H9 (cell line): ENCODE measurements around the gene ITSN2. TPM values are rescaled to one million over a fixed set of nuclear protein-coding genes. Genes with fewer than 3 reads are reported as not detected.

Experiments used
- DNase-seq: peaks from one replicate; pipeline ENCODE4 v3.0.0-alpha.2; 2017
- H2AFZ ChIP-seq: one replicate; pipeline ENCODE4 v1.6.1; 2013; ENCODE audit warnings: mild to moderate bottlenecking, low read length, control low read depth, moderate library complexity
- H2AK5ac ChIP-seq: 2 replicates; pipeline ENCODE4 v1.6.1; 2013; ENCODE audit warnings: low read length, control low read depth, mixed read lengths; ENCODE audit not compliant: insufficient read length
- H2BK120ac ChIP-seq: one replicate; pipeline ENCODE4 v1.6.1; 2013; ENCODE audit warnings: low read depth, mild to moderate bottlenecking, low read length, control low read depth, inconsistent platforms; ENCODE audit not compliant: poor library complexity, severe bottlenecking
- H2BK12ac ChIP-seq: 2 replicates; pipeline ENCODE4 v1.6.1; 2013; ENCODE audit warnings: low read length, control low read depth, mixed read lengths, low read depth; ENCODE audit not compliant: insufficient read length
- H2BK15ac ChIP-seq: 2 replicates; pipeline ENCODE4 v1.6.1; 2013; ENCODE audit warnings: low read depth, low read length, control low read depth
- H2BK20ac ChIP-seq: one replicate; pipeline ENCODE4 v1.6.1; 2013; ENCODE audit warnings: low read depth, mild to moderate bottlenecking, low read length, control low read depth, inconsistent platforms; ENCODE audit not compliant: poor library complexity, severe bottlenecking
- H2BK5ac ChIP-seq: 2 replicates; pipeline ENCODE4 v1.6.1; 2013; ENCODE audit warnings: low read length, control low read depth, mixed read lengths; ENCODE audit not compliant: insufficient read length
- H3K14ac ChIP-seq: 2 replicates; pipeline ENCODE4 v1.6.1; 2013; ENCODE audit warnings: low read length, control low read depth; ENCODE audit not compliant: insufficient read depth
- H3K18ac ChIP-seq: 2 replicates; pipeline ENCODE4 v1.6.1; 2013; ENCODE audit warnings: low read depth, mild to moderate bottlenecking, mixed read lengths, low read length, control low read depth; ENCODE audit not compliant: insufficient read length
- H3K23ac ChIP-seq: 2 replicates; pipeline ENCODE4 v1.6.1; 2013; ENCODE audit warnings: low read length, control low read depth, mixed read lengths, low read depth; ENCODE audit not compliant: insufficient read length
- H3K23me2 ChIP-seq: 2 replicates; pipeline ENCODE4 v1.6.1; 2013; ENCODE audit warnings: low read depth, mild to moderate bottlenecking, mixed read lengths, low read length, control low read depth; ENCODE audit not compliant: insufficient read length, poor library complexity, severe bottlenecking
- H3K27ac ChIP-seq: 2 replicates; pipeline ENCODE4 v1.5.1; 2013; ENCODE audit warnings: low read length, control low read depth, mixed read lengths, low read depth; ENCODE audit not compliant: insufficient read length
- H3K27me3 ChIP-seq: 2 replicates; pipeline ENCODE4 v1.6.1; 2013; ENCODE audit warnings: low read length, control low read depth, inconsistent platforms; ENCODE audit not compliant: insufficient read depth
- H3K4ac ChIP-seq: 2 replicates; pipeline ENCODE4 v1.6.1; 2013; ENCODE audit warnings: low read depth, mild to moderate bottlenecking, control low read depth, inconsistent platforms, low read length, moderate library complexity
- H3K4me1 ChIP-seq: 2 replicates; pipeline ENCODE4 v1.6.1; 2013; ENCODE audit warnings: low read length, control low read depth, inconsistent platforms; ENCODE audit not compliant: insufficient read depth
- H3K4me2 ChIP-seq: 2 replicates; pipeline ENCODE4 v1.6.1; 2013; ENCODE audit warnings: low read length, control low read depth, mixed read lengths; ENCODE audit not compliant: insufficient read length, insufficient read depth
- H3K56ac ChIP-seq: 2 replicates; pipeline ENCODE4 v1.6.1; 2013; ENCODE audit warnings: low read depth, mild to moderate bottlenecking, mixed read lengths, low read length, control low read depth; ENCODE audit not compliant: insufficient read length
- H3K79me1 ChIP-seq: 2 replicates; pipeline ENCODE4 v1.6.1; 2013; ENCODE audit warnings: low read depth, mild to moderate bottlenecking, moderate library complexity, low read length, control low read depth, inconsistent platforms; ENCODE audit not compliant: insufficient read depth, poor library complexity, severe bottlenecking
- H3K79me2 ChIP-seq: 2 replicates; pipeline ENCODE4 v1.6.1; 2013; ENCODE audit warnings: low read length, control low read depth, inconsistent platforms; ENCODE audit not compliant: insufficient read depth
- H3K9ac ChIP-seq: 2 replicates; pipeline ENCODE4 v1.6.1; 2013; ENCODE audit warnings: low read length, control low read depth, mixed read lengths; ENCODE audit not compliant: insufficient read length; ENCODE audit errors: extremely low read depth
- H3K9me3 ChIP-seq: one replicate; pipeline ENCODE4 v1.6.1; 2013; ENCODE audit warnings: low read depth, low read length, inconsistent platforms; ENCODE audit not compliant: control insufficient read depth
- H3T11ph ChIP-seq: one replicate; pipeline ENCODE4 v1.6.1; 2013; ENCODE audit warnings: mild to moderate bottlenecking, low read length, control low read depth, inconsistent platforms
- H4K20me1 ChIP-seq: one replicate; pipeline ENCODE4 v1.6.1; 2013; ENCODE audit not compliant: control insufficient read depth, insufficient read length, insufficient read depth
- H4K5ac ChIP-seq: 2 replicates; pipeline ENCODE4 v1.6.1; 2013; ENCODE audit warnings: low read depth, mild to moderate bottlenecking, mixed read lengths, low read length, control low read depth; ENCODE audit not compliant: insufficient read length
- H4K8ac ChIP-seq: replicated peaks from 2 replicates; pipeline ENCODE4 v1.6.1; 2013; ENCODE audit warnings: low read length, control low read depth, mixed read lengths, low read depth; ENCODE audit not compliant: insufficient read length
- H4K91ac ChIP-seq: 2 replicates; pipeline ENCODE4 v1.6.1; 2013; ENCODE audit warnings: low read depth, mild to moderate bottlenecking, moderate library complexity, mixed read lengths, low read length, control low read depth; ENCODE audit not compliant: insufficient read length
- H3K27ac Mint-ChIP-seq, 3 experiments: 2 replicates in 2 of 3; 3 replicates in 1 of 3; pipeline ENCODE4 v1.8.0; 2020 to 2021; ENCODE audit warnings: mixed read lengths in 3 of 3, mild to moderate bottlenecking in 1 of 3, moderate library complexity in 1 of 3
- H3K27me3 Mint-ChIP-seq: 2 replicates; pipeline ENCODE4 v1.8.0; 2021; ENCODE audit warnings: low read depth, mild to moderate bottlenecking, moderate library complexity, mixed read lengths
- H3K36me3 Mint-ChIP-seq, 3 experiments: 2 replicates in 2 of 3; 3 replicates in 1 of 3; pipeline ENCODE4 v1.8.0; 2020 to 2021; ENCODE audit warnings: low read depth in 3 of 3, mixed read lengths in 3 of 3; ENCODE audit not compliant: insufficient read depth in 1 of 3
- H3K4me1 Mint-ChIP-seq, 2 experiments: 2 replicates each; pipeline ENCODE4 v1.8.0; 2020; ENCODE audit warnings: mixed read lengths in 2 of 2
- H3K4me3 Mint-ChIP-seq, 2 experiments: 2 replicates in 1 of 2; 3 replicates in 1 of 2; pipeline ENCODE4 v1.8.0; 2020 to 2021; ENCODE audit warnings: mild to moderate bottlenecking in 2 of 2, mixed read lengths in 2 of 2, moderate library complexity in 1 of 2
- H3K9me3 Mint-ChIP-seq, 2 experiments: 2 replicates in 1 of 2; 3 replicates in 1 of 2; pipeline ENCODE4 v1.8.0; 2020; ENCODE audit warnings: mild to moderate bottlenecking in 2 of 2, mixed read lengths in 2 of 2, moderate library complexity in 1 of 2
- CTCF ChIP-seq: fragments of 200-600 bp; sonication (generic); conservative IDR thresholded peaks from 3 replicates; pipeline ENCODE4 v1.8.0; 2021; ENCODE audit warnings: antibody characterized with exemption, mild to moderate bottlenecking
- WGBS: extraction: QIAGEN DNeasy Blood & Tissue Kit; methylation state at CpG from one replicate; pipeline ENCODE4 v1.1.7; 2013; ENCODE audit warnings: missing lambda C conversion rate, low lambda C conversion rate, mixed read lengths; ENCODE audit not compliant: insufficient read length; ENCODE audit errors: extremely low coverage; 5-methylcytosine and 5-hydroxymethylcytosine counted together
- total RNA-seq: library from RNA; stranded (reverse); gene quantifications from 2 replicates; pipeline ENCODE4 v1.2.1, GENCODE V29; 2021

The ITSN2 gene
- total RNA-seq, 1 experiment from 2014 or later, result 17.0 TPM

- no peak overlapping the region for H3K4me2 ChIP-seq
- no CpG with 5 or more reads among the region's 2 CpGs for WGBS
Observed at GRCh38 chr2:24332791-24333540, 27.4 kb downstream of the ITSN2 start.

More at GRCh38 chr2:24332791-24333540, 27.4 kb downstream of the ITSN2 start:
- Mint-ChIP-seq H3K36me3 (peaks cover 0 to 4% (median 0%) of the 10 kb centered on the region in 3 experiments; a peak in 1 of 7 replicates), H3K27ac (no peak overlapping the region), H3K27me3 (no peaks in the 10 kb centered on the region), H3K4me3 (no peak overlapping the region), H3K9me3 (no peaks in the 10 kb centered on the region), H3K4me1 (peaks cover 10 to 17% of the 10 kb centered on the region in 2 experiments)
- no peak for TF ChIP-seq CTCF
- Histone ChIP-seq H2BK15ac (no peak overlapping the region), H3T11ph (no peak overlapping the region), H4K8ac (no peak overlapping the region), H4K5ac (no peak overlapping the region), H2BK20ac (no peak overlapping the region), H3K4me1 (no peaks in the 10 kb centered on the region; the same call in 1 of the 2 replicates), H4K91ac (no peak overlapping the region), H3K4ac (no peak overlapping the region), H3K79me2 (no peaks in the 10 kb centered on the region), H4K20me1 (no peaks in the 10 kb centered on the region), H3K56ac (no peak overlapping the region), H3K9ac (no peak overlapping the region), H3K27me3 (no peaks in the 10 kb centered on the region), H2BK5ac (no peak overlapping the region), H3K18ac (no peak overlapping the region), H2BK120ac (no peak overlapping the region), H2BK12ac (no peak overlapping the region), H3K27ac (no peak overlapping the region), H3K14ac (no peak overlapping the region), H3K9me3 (no peaks in the 10 kb centered on the region), H3K79me1 (no peaks in the 10 kb centered on the region), H3K23ac (no peak overlapping the region), H2AK5ac (no peak overlapping the region), H2AFZ (no peak overlapping the region), H3K23me2 (no peaks in the 10 kb centered on the region)
- no peak for DNase-seq
